Epithelial cell of prostate (primary cell): ENCODE results near the gene SRGAP2.
"Not testable (repeated sequence)": the region's sequence is repeated elsewhere in the genome, so short reads cannot be mapped to it uniquely, and the experiment has no call there.

ENCODE experiments used
- DNase-seq: peaks from one replicate; pipeline ENCODE4 v3.0.0-alpha.2; 2011; ENCODE audit warnings: low read depth, low spot score
- H3K27ac ChIP-seq: fragments of 450-650 bp; 2 replicates; pipeline ENCODE4 v1.5.1; 2017; ENCODE audit warnings: mild to moderate bottlenecking

The SRGAP2 gene

DNA sequence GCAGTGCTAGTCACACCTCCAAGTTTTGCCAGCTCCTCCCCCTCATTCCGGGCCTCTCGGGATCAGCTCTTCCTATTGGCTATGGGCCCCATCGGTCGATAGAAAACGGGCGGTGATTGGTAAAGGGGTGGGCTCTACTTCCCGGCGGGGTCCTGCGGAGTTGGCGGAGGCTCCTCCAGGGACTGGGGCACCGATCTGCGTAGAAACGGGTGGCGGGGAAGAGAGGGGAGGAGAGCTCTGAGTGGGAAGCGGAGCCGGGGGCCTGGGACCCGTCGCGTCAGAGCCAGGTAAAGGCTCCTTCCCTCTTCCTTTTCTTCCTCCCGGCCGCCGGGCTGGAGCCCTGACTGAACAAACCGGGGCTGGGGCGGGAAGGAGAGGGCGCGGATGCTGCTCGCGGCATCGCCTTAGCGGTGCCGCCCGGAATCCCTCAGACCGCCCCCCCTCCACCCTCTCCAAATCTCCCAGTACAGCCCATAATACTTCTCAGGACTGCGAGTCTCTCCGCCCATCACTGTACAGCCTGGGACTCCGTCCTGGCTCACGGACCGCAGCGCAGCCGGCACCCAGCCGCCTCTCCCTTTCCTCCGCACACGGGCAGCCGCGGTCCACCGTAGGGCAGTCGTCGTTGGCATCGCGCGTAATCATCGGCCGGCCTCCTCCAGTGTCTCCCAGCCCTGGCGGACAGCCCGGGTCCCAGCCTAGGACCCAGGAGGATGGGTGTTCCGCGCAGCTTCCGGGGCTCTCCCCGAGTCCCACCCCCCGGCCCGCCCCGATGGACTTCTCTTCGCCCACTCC lies at the start of gene SRGAP2:
SRGAP2 (plus strand) TSS at position 178 of the 795 bp plus-strand sequence. CDS start 2,430 bp downstream, outside the sequence.
- not testable (repeated sequence) for H3K27ac ChIP-seq
- peak; percentile 0 for DNase-seq

DNA sequence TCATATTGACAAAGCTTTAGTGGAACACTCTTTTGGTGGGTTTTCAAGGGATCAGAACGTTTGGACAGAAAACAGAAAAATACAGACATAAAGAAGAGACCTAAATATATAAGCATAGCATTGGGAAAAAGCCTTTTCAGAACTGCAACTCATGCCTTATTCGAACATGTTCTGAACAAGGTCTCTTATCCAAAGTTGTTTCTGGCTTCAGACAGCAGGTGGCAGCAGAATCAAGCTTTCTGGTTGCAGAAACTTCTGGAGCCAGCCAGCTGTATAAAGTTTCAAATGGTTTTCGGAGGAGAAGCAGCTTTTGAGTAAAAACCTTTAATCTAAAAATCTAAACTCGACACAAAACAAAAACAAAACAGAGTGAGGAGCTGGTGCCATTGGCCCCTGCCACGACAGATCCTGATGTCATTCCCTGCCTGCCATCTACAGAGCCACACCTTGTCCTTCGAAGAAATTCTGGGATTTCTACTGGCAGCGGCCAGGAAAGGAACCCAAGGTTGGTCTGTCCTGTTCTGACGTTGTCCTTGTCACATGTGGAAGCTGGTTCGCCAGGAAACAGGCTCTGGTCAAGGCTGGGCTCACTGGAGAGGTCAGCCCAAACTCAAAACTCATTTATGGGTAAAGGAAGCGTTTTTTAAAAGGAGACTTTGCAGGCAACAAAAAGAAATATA lies 35.9 kb upstream of the SRGAP2 start:
- not testable (repeated sequence) for DNase-seq, H3K27ac ChIP-seq

DNA sequence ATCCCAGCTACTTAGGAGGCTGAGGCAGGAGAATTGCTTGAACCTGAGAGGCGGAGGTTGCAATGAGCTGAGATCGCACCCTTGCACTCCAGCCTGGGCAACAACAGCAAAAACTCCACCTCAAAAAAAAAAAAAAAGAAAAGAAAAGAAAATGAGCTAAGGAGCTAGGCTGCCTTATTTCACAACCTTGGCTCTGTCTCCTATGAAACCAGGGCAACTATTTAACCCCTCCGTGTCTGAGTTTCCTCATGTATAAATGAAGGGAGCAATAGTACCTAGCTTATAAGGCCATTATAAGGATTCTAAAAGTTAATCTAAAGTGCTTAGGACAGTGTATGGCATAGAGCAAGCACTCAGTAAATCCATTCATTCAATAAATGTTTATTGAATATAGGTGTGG lies 33.5 kb upstream of the SRGAP2 start:
- DNase-seq = not testable (repeated sequence)

DNA sequence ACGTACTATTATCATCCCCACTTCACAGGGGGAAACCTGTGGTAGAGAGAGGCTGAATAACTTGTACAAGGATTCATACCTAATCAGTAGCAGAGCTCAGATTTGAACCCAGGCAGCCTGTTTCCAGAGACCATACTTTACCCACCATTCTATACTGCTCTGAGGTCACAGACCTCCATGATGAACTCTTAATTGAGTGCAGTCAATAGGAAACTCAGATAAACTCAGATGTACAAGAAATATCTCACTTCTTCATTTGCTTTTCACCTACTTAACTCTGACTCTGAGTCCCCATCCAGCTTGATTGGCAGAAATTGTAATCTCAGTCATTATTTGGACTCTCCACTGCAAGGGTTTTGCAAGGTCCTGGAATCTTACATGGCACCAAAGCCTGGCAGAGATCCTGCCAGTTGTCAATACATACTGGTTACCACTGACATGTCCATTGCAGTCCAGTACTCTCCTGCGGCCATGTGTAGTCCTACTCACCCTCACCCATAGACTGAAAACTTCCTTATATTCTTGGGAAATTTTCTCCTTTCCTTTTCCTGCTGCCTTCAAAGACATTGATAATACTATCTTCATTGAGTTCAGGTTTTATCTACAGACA lies 30.1 kb upstream of the SRGAP2 start:
- not testable (repeated sequence) for DNase-seq, H3K27ac ChIP-seq

More for the DNA sequence above, 33.5 kb upstream of the SRGAP2 start:
- H3K27ac ChIP-seq = not testable (repeated sequence)

DNA sequence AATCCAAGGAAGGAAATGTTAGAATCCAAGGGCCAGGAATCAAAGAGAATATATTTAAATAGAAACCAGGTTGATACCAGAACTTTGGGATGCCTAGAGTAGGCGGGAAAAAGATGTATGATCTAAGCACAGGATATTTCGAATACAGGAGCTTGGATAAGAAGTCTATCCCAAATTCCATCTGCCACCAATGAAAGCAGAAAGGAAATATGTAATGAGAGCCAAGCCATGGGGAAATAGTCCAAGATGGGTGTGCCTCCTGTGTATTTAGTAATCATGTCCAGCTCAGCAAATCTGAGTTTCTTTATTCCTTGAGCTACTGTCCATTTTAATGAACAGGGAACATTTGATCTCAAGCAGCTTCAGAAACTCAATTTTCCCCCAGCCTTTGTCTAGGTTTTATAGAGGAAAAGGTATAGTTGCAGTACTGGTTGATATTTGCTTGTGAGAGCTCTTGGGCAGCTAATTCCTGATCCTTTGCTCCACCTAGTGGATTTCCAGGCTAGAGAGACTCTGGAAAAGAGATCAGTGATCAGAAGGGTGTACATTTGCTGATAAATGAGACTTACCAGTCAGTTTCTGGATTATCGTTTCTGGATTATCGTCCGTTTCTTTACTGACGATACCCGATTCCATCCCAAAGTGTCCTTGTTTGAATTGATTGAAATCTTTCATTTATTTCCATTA lies 29.0 kb upstream of the SRGAP2 start:
- not testable (repeated sequence) for DNase-seq, H3K27ac ChIP-seq

DNA sequence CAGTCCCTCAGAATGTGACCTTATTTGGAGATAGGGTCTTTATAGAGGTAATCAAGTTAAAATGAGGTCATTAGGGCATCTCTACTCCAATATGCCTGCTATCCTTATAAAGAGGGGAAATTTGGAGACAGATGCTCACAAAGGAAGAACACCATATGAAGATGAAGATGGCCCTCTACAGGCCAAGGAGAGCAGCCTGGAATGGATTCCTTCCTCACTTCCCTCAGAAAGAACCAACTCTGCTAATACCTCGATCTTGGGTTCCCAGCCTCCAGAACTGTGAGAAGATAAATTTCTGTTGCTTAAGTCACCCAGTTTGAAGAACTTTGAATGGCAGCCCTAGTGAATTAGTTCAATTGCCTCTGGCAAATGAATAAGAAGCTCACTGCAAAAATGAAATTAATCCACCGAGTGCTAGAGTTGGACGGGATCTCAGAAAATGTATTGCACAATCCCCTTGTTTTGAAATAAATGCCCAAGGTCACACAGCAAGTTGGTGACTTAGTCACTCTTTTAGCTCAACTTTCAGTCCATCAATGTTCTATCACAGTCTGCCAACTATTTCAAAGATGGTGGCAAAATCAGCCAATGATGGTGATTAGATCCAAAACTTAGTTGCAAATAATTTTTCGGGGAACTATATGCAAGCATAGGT lies 27.8 kb upstream of the SRGAP2 start:
- not testable (repeated sequence) for DNase-seq
- H3K27ac ChIP-seq = peak overlapping the region; percentile 37

DNA sequence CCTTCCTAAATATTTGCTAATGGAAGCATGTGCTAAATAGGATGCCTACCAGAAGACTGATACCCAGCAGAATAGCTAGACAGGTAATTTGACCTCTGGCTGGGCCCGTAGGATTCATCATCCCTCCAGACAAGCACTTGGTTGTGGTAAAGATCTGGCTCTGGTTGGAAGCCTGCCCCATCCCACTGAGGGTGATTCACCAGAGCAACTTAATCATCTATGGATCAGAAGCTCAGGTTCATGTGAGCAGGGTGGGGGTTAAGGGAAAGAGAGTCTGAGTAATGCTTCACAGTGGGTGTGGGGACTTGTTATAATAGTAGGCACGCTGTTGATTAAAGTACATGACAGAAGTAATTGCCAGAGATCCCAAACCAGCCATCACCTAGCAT lies 27.2 kb upstream of the SRGAP2 start:
- not testable (repeated sequence) for DNase-seq
- peak overlapping the region; percentile 37 for H3K27ac ChIP-seq

DNA sequence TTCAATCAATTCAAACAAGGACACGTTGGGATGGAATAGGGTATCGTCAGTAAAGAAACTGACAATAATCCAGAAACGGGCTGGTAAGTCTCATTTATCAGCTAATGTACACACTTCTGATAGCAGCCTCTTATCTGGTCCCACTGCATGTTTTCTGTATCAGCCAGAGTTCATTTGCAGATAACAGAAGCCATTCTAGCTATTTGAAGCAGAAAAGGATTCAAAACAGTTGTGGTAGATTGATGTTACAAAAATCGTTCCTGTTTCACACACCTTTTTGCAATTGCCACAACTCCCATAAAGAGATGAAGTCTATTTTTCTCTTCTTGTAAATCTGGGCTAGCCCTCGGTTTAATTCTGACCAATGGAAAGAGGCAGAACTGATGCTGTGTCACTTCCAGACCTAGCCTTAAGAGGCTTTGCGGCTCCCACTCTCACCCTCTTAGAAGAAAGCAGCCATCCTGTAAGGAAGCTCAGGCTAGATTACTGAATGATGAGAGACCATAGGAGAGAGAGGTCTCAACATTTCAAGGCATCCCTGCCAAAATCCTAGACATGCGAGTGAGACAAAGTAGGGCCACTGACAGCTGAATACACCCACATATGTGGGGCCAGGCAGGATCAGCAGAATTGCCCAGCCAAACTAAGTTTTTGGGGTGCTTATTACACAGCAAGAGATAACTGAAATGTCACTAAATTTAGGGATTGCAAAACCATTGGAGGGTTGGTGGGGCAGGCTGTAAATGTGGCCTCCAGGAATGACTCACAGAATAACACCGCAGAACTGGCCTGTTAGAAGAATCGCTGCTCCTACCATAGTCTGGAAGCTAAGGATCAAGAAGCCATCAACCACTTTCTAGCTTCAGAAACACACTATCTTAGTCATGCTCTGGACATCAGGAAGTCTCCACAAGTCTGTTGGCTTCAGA lies 25.0 kb upstream of the SRGAP2 start:
- not testable (repeated sequence) for DNase-seq, H3K27ac ChIP-seq

DNA sequence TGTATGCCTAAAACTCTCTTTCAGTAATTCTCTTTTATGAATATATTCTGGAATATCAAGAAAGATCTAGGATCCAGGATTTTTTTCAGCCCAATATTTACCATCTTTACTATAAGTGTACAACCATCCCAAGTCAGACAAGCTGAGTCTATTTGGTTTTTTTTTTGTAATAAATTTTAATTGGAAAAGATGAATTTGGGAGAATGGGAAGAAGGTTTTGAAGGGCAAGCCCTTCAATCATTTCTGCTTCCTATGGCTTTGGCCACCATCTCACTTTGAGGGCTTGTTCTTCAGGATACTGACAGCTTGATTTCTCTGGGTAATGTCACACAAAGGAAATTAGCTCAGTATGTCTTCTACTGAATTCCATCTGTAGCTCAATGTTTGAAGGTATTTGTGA lies 23.7 kb upstream of the SRGAP2 start:
- DNase-seq = not testable (repeated sequence)

DNA sequence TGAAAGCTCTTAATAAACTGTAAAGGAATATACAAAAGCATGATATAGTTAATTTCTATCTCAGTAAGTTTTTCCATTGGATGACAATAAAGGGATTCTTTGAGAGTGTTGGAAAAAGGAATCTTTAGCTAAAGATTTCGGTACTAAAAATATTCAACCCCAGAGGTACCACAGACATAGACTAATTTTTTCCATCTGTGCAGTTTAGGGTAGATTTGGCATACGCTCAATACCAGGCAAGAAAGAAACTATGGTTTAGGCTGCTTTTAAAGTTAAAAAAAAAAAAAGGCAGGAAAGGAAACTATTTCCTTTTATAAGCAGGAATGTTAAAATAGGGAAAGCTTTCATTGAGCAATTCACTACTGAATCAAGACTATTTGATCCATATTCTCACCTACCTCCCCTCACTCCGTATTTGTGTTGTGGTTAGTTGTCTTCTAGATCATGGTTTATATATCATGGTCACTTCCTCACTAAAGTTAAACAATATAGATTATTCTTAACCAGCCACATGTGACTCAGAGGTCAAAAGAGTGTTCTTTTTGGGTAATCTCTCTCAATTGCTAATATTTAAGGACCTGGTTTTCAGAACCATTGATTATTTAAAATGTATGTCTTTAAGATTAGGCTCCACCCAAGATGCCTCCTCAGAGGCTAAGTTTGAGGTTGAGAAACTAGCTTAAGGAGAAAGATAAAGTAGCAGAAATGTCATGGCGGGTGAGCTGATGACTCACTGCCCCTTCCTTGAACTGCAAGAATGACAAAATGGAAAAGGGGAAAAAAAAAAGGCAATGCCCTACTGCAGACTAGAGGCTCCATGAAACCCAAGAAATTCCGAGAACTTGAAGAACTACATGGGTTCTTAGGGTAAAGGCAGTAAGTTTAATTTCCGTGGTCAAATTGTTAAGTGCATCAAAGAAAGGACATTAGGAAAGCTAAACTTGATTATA lies 20.7 kb upstream of the SRGAP2 start:
- DNase-seq, H3K27ac ChIP-seq: not testable (repeated sequence)

More for the DNA sequence above, 23.7 kb upstream of the SRGAP2 start:
- H3K27ac ChIP-seq = not testable (repeated sequence)

DNA sequence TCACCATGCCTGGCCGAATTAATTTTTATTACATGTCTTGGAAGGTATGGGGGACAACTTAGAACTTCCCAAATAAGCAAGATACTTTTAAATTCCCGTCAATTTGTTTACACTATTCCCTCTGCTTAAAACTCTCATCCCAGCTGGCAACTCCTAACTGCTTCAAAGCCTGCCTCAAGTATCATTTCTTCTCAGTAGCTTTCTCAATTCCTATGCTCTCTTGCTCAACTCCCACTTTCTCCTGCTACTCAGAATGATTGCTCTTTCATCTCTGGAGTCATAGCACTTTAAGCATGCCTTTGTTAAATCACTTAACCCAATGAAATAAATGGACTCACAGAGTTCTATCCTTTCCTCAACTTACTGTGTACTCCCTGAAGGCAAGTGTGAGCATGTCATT lies 19.6 kb upstream of the SRGAP2 start:
- H3K27ac ChIP-seq = not testable (repeated sequence)
- DNase-seq = peak; percentile 5

DNA sequence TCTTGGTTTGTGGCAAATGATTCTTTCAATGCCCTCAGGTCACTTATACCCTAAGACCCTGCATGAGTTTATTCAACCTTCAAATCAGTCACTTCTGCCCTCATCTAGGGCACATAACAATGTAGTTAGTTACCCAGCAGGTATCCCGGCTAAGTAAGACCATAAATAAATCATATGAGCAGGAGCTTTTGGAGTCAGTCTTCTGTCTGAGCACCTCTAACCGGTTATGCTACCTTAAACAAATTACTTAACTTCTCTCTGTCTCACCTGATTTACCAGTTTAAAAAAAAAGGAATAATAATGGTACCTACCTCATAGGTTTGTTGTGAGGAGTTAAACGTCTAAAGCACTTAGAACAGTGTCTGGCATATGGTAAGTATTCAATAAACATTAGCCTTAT lies 17.6 kb upstream of the SRGAP2 start:
- H3K27ac ChIP-seq, DNase-seq: not testable (repeated sequence)

DNA sequence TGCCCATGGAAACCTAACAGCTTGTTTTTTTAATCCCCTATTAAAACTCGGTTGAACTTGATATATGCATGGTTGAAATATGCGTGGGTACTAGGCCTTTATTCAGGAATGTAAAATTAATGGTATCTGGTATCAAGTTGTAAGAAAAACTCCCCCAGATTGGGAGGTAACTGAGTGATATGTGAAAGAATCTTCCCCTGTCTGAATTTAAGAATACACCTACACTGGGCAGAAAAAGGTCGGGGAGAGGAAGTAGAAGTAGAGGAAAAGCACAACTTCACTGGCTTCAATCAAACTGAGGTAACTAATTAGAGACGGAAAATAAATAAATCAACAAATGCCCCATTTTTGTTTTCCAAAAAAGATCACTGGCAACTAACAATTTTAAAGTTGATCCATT lies 16.5 kb upstream of the SRGAP2 start:
- not testable (repeated sequence) for DNase-seq, H3K27ac ChIP-seq

DNA sequence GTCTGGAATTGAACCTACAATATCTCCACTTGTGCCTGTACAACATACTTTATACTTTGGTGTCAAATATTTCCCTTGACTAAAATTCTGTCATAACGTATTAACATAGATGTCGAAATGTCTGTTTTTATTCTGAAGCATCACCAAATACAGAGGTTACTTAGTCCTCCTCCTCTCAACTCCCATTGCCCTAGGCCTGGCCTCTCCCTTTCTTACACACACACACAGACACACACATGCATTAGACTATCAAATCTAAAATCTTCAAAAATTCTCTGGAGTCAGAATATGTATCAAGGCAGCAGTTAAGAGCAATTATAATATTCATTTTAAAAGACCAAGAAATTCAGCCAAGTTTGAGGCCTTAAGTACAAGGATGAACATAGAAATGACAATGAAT lies 8.2 kb upstream of the SRGAP2 start:
- not testable (repeated sequence) for DNase-seq, H3K27ac ChIP-seq

DNA sequence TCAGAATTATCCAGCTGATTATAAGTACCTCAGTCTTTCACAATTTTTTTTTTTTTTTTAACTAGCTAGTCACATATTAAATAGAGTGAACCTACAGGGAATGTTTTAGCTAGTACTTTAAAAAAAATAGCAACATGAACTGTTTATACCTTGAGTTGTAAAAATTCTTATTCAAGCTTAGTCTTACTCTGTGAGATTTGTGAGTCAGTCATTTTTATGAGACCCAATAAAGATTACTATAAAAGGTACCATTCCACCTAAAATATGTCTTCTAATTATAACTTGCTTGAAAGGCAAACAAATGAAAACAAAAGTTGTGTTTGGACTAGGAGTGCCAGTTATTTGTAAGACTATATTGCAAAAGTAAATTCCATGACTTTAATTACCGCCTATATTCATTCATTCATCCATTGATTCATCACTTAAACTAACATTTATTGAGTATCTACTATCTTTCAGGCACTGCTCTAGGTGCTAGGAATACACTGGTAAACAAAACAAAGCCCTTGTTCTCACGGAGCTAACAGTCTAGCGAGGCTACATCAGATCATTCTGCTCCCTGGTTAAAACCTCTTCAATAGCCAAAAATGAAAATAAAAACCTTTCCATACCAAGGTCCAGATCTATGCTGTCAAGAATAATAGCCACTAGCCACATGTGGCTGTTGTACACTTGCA lies 6.5 kb upstream of the SRGAP2 start:
- H3K27ac ChIP-seq, DNase-seq: not testable (repeated sequence)

DNA sequence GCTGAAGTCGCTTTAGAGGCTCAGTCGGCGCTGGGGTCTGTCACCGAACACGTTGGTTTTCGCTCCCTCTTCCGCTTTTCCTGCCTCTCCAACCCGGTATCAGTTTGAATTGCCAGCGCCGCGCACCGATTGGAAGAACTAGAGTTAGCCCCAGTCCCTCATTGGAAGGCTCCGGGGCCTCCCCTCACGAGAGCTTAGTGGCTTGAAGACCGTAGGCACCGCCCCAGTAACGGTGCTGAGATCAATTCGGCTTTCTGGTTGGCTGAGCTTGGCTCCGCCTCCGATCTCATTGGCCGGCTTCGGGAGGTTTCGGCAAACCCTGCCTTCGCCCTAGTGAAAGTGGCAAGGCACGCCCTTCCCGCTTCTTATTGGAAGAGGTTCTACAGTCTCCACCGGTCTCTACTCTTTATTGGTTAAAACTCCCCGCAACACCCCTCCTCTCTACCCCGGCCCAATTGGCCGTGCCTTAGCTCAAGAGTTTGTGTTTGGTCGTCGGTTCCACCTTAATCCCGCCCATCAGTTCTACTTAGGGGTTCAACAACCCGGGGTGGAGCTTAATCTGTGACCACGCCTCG lies 465 bp upstream of the SRGAP2 start, which contains the start of gene FAM72A:
FAM72A (minus strand) TSS at position 51 of the 575 bp plus-strand sequence. CDS start 814 bp downstream, outside the sequence.
- DNase-seq = peak; percentile 98
- H3K27ac ChIP-seq = not testable (repeated sequence)

DNA sequence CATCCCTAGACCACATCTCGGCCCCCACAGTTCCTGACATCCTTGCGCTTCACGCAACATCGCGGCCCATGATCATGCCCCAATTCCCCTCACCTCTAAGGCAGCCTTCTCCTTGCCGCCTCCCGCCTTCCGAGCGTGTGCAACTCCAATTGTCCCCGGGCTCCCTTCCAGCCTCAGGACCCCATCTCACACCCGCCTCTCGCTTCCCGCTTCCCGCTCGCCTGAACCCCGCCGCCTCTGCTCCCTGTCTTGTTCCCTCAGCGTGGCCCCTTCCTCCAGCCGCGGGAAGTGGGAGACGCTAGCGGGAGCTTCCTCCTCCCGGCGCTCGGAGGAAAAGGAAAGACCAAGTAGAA lies 794 bp downstream of the SRGAP2 start:
- not testable (repeated sequence) for DNase-seq, H3K27ac ChIP-seq
